Retinal pigment epithelial cell (primary cell): ENCODE data around the gene DUSP11.

ENCODE experiments used
- DNase-seq: peaks from one replicate; pipeline ENCODE4 v3.0.0-alpha.2; 2010; ENCODE audit warnings: low read depth
- H3K4me3 ChIP-seq: 2 replicates; pipeline ENCODE4 v1.5.1; 2011; ENCODE audit warnings: mild to moderate bottlenecking, low read length, control low read depth, moderate library complexity
- CTCF ChIP-seq: conservative IDR thresholded peaks from 2 replicates; pipeline ENCODE4 v1.5.1; 2011; ENCODE audit warnings: low read depth, low read length, control low read depth, inconsistent platforms

Gene DUSP11

GRCh38 chr2:73779467-73780236 is at the start of gene DUSP11:
DUSP11 (minus strand) TSS chr2:73780103; CDS start chr2:73779974, 129 bp downstream.
- peak within 1 kb of the TSS; percentile 83 for H3K4me3 ChIP-seq
- peak; percentile 66 for DNase-seq
- TF ChIP-seq CTCF: peak; percentile 97

GRCh38 chr2:73828818-73829570 is 49.1 kb upstream of the DUSP11 start, which contains the start of gene STAMBP:
STAMBP (plus strand) TSS chr2:73828961; CDS start chr2:73830857, 1,896 bp downstream.
- no peak for TF ChIP-seq CTCF
- peak within 1 kb of the TSS; percentile 96 for H3K4me3 ChIP-seq
- DNase-seq: peak; percentile 87

GRCh38 chr2:73828389-73828817 is 48.5 kb upstream of the DUSP11 start:
- H3K4me3 ChIP-seq: peak overlapping the region; percentile 96
- DNase-seq: no peak

GRCh38 chr2:73827660-73828388 is 47.9 kb upstream of the DUSP11 start:
- no peak for DNase-seq
- peak overlapping the region; percentile 96 for H3K4me3 ChIP-seq
- no peak for TF ChIP-seq CTCF

More at GRCh38 chr2:73828389-73828817, 48.5 kb upstream of the DUSP11 start:
- no peak for TF ChIP-seq CTCF

GRCh38 chr2:73827018-73827417 is 47.1 kb upstream of the DUSP11 start:
- no peak overlapping the region for H3K4me3 ChIP-seq
- peak; percentile 43 for TF ChIP-seq CTCF
- no peak for DNase-seq

GRCh38 chr2:73825408-73825807 is 45.5 kb upstream of the DUSP11 start:
- no peak for TF ChIP-seq CTCF
- no peak for DNase-seq
- H3K4me3 ChIP-seq: no peak overlapping the region
